ENCODE data around the gene DDX42. TPM values are rescaled to one million over a fixed set of nuclear protein-coding genes. Genes with fewer than 3 reads are reported as not detected.

DDX42 gene
- total RNA-seq, 4 donors from 2014 or later, result 27.1 to 88.5 (median 51.9) TPM

- no peak overlapping the region for H3K27ac ChIP-seq
- TF ChIP-seq POLR2A (IDR thresholded peaks at IDR 0.05), result no peak
- TF ChIP-seq, protein P1, sequence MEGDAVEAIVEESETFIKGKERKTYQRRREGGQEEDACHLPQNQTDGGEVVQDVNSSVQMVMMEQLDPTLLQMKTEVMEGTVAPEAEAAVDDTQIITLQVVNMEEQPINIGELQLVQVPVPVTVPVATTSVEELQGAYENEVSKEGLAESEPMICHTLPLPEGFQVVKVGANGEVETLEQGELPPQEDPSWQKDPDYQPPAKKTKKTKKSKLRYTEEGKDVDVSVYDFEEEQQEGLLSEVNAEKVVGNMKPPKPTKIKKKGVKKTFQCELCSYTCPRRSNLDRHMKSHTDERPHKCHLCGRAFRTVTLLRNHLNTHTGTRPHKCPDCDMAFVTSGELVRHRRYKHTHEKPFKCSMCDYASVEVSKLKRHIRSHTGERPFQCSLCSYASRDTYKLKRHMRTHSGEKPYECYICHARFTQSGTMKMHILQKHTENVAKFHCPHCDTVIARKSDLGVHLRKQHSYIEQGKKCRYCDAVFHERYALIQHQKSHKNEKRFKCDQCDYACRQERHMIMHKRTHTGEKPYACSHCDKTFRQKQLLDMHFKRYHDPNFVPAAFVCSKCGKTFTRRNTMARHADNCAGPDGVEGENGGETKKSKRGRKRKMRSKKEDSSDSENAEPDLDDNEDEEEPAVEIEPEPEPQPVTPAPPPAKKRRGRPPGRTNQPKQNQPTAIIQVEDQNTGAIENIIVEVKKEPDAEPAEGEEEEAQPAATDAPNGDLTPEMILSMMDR (IDR thresholded peaks at IDR 0.05), result no peak
- peaks cover 4 to 25% (median 8%) of the 10 kb centered on the region in 3 donors for H3K4me1 ChIP-seq
- DNase-seq, result no peak
- no peaks in the 10 kb centered on the region for H3K36me3 ChIP-seq
- no peak overlapping the region for H3K4me3 ChIP-seq
- H3K9me3 ChIP-seq, result peaks cover 0 to 6% (median 0%) of the 10 kb centered on the region in 3 donors
- H3K27me3 ChIP-seq, result no peaks in the 10 kb centered on the region
- WGBS, 2 donors, result 65 to 75% methylated on average over 3 of the region's 3 CpGs
- intact Hi-C loops (cut with DNase I), result no loop called here
Measured at GRCh38 chr17:63847525-63848249, 73.7 kb downstream of the DDX42 start.

GRCh38 chr17:63848834-63849689 lies 75.1 kb downstream of the DDX42 start:
- H3K4me3 ChIP-seq, result peak overlapping the region in 3 of 4 donors; percentile 23 to 64 (median 37)
- WGBS, 2 donors, result 24 to 38% methylated on average over 37 to 41 of the region's 82 CpGs
- peak; percentile 67 for DNase-seq
- H3K27me3 ChIP-seq, result no peaks in the 10 kb centered on the region
- H3K4me1 ChIP-seq, result peaks cover 4 to 14% (median 5%) of the 10 kb centered on the region in 3 donors
- intact Hi-C loops (cut with DNase I), result no loop called here
- H3K36me3 ChIP-seq, result no peaks in the 10 kb centered on the region
- peaks cover 0 to 6% (median 0%) of the 10 kb centered on the region in 3 donors for H3K9me3 ChIP-seq
- H3K27ac ChIP-seq, result peak overlapping the region in 3 of 4 donors; percentile 64 to 74 (median 68)
- TF ChIP-seq, protein P1 (IDR thresholded peaks at IDR 0.05), result peak in 5 of 6 experiments; percentile 52 to 64 (median 58)
- TF ChIP-seq POLR2A (IDR thresholded peaks at IDR 0.05), result no peak

DNA sequence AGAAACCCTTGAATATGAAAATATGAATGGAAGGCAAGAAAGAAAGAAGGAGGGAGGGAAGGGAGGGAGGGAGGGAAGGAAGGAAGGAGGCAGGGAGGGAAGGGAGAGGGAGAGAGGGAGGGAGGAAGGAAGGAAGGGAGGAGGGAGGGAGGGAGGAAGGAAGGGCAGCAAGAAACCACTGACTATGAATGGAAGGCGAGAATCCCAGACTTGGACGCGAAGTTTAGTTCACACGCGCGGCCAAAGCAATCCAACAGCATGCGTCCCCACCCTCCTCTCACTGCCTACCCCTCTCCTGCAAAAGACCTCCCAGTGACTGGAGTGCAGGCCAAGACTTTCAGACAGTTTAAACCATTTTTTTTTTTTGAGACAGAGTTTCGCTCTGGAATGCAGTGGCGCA lies 76.4 kb downstream of the DDX42 start:
- DNase-seq, result no peak
- Histone ChIP-seq H3K4me3 (no peak overlapping the region), H3K27me3 (no peaks in the 10 kb centered on the region), H3K27ac (no peak overlapping the region), H3K9me3 (peaks cover 0 to 6% (median 0%) of the 10 kb centered on the region in 3 donors), H3K4me1 (peaks cover 4 to 14% (median 5%) of the 10 kb centered on the region in 3 donors), H3K36me3 (no peaks in the 10 kb centered on the region)
- no peak for TF ChIP-seq POLR2A (IDR thresholded peaks at IDR 0.05)
- TF ChIP-seq, protein P1 (IDR thresholded peaks at IDR 0.05), result no peak
- WGBS, 2 donors, result 84 to 92% methylated on average over 9 of the region's 9 CpGs
- intact Hi-C loops (cut with DNase I), result no loop called here

- Histone ChIP-seq H3K4me1 (peaks cover 4 to 13% (median 5%) of the 10 kb centered on the region in 3 donors), H3K4me3 (no peak overlapping the region), H3K27me3 (no peaks in the 10 kb centered on the region), H3K9me3 (peaks cover 0 to 5% (median 0%) of the 10 kb centered on the region in 3 donors), H3K36me3 (no peaks in the 10 kb centered on the region), H3K27ac (no peak overlapping the region)
- intact Hi-C loops (cut with DNase I), result no loop called here
- no peak for TF ChIP-seq POLR2A (IDR thresholded peaks at IDR 0.05)
- TF ChIP-seq, protein P1 (IDR thresholded peaks at IDR 0.05), result no peak
- DNase-seq, result no peak
- WGBS, 2 donors, result 89 to 94% methylated on average over 2 of the region's 2 CpGs
Measured at GRCh38 chr17:63853260-63853659, 79.3 kb downstream of the DDX42 start.

DNA sequence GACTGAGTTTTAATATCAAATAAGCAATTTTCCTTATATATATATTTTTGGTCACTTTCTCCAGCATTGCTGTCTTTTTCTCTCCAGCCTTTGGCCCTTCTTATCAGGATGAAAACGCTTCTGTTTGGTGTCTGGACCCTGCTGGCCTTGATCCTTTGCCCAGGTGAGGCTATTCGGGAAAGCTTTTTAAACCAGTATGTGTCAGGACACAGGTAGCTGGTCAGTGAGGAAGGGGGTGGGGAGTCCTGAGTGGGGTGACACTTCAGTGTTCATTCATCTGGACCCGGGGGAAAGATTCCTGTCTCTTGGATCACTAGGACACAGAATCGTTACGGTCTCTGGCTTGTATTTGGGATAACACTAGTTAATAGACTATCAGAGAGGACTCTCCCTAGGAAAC lies 80.7 kb downstream of the DDX42 start:
- 70 to 80% methylated on average over 3 to 5 of the region's 5 CpGs for WGBS, 2 donors
- Histone ChIP-seq H3K4me3 (no peak overlapping the region), H3K27me3 (no peaks in the 10 kb centered on the region), H3K9me3 (no peaks in the 10 kb centered on the region), H3K36me3 (no peaks in the 10 kb centered on the region), H3K27ac (no peak overlapping the region), H3K4me1 (no peaks in the 10 kb centered on the region)
- TF ChIP-seq, protein P1 (IDR thresholded peaks at IDR 0.05), result no peak
- DNase-seq, result no peak
- intact Hi-C loops (cut with DNase I), result no loop called here

All from esophagus squamous epithelium (tissue), 5 donors.